ENCODE measurements around the gene EID1. TPM values are rescaled to one million over a fixed set of nuclear protein-coding genes. Genes with fewer than 3 reads are reported as not detected.

EID1 gene
- total and polyA plus RNA-seq, 2 donors (not counting 3 experiments of a cell fraction or from before 2014, with no cell fraction given): 146 to 155 TPM

GRCh38 chr15:48828906-48829305 is 49.0 kb upstream of the EID1 start:
- Histone ChIP-seq H3K79me2 (ENCODE audit: control insufficient read depth, insufficient read depth, low read length) (no peaks in the 10 kb centered on the region), H3K27ac (ENCODE audit: insufficient read depth, low read depth, low read length) (no peak overlapping the region), H4K20me1 (replicated peaks; ENCODE audit: control insufficient read depth, extremely low read depth, insufficient read depth, low read length) (no peaks in the 10 kb centered on the region), H3K4me2 (ENCODE audit: insufficient read depth, low read length) (no peak overlapping the region), H3K9ac (replicated peaks; ENCODE audit: extremely low read depth, insufficient read depth, low read length) (no peak overlapping the region), H3K9me1 (replicated peaks; ENCODE audit: control insufficient read depth, extremely low read depth, insufficient read depth, low read length) (no peaks in the 10 kb centered on the region), H3K9me3 (replicated peaks; ENCODE audit: control insufficient read depth, insufficient read depth, low read length) (no peaks in the 10 kb centered on the region), H2AFZ (ENCODE audit: low read depth, low read length) (no peak overlapping the region), H3K4me1 (ENCODE audit: control insufficient read depth, extremely low read depth, insufficient read depth, low read length) (no peaks in the 10 kb centered on the region), H3K36me3 (ENCODE audit: control insufficient read depth in 2 of 2, extremely low read depth in 1 of 2, insufficient read depth in 2 of 2, low read length in 2 of 2) (no peaks in the 10 kb centered on the region), H3K27me3 (ENCODE audit: control insufficient read depth in 2 of 2, insufficient read depth in 2 of 2, low read length in 2 of 2) (peaks cover 7 to 11% of the 10 kb centered on the region in 2 experiments), H3K4me3 (replicated peaks in 1 of 3; ENCODE audit: insufficient read depth in 1 of 3, low read depth in 1 of 3, low read length in 3 of 3) (no peak overlapping the region)
- ChIA-PET POLR2A (no interaction called here), CTCF (no interaction called here)
- intact Hi-C loops (cut with micrococcal nuclease) (no loop called here), dilution Hi-C loops (cut with MboI; ENCODE audit: extremely low pct_ligation_motif_present, low sequenced_read_pairs) (no loop called here)
- DNase-seq (ENCODE audit: low read depth, low spot score) (no peak), FAIRE-seq (no peak)
- BruUV-seq (replicated peaks): no TSS peak
- TF ChIP-seq GATA2 (IDR thresholded peaks at IDR 0.05; ENCODE audit: insufficient read depth, insufficient read length, low read depth, low read length) (no peak), CTCF (IDR thresholded peaks at IDR 0.05; ENCODE audit: extremely low read depth in 1 of 2, insufficient read depth in 1 of 2, low read depth in 1 of 2, low read length in 2 of 2) (no peak), POLR2A (IDR thresholded peaks at IDR 0.05; ENCODE audit: low read depth, low read length) (no peak), FOS (IDR thresholded peaks at IDR 0.05; ENCODE audit: borderline replicate concordance, insufficient read depth, low read length) (no peak), MYC (IDR thresholded peaks at IDR 0.05; ENCODE audit: low read depth, low read length) (no peak), EZH2 (IDR thresholded peaks at IDR 0.05; ENCODE audit: borderline replicate concordance, low read depth, low read length, severe bottlenecking) (no peak), MAX (IDR thresholded peaks at IDR 0.05; ENCODE audit: insufficient read depth, insufficient read length) (no peak), JUN (IDR thresholded peaks at IDR 0.05; ENCODE audit: borderline replicate concordance, insufficient read depth, insufficient read length, low read depth) (no peak), POLR2AphosphoS5 (IDR thresholded peaks at IDR 0.05; ENCODE audit: insufficient read depth, low read depth, low read length) (no peak)
